ENCODE results near the gene RAB7A.

Gene RAB7A

DNA sequence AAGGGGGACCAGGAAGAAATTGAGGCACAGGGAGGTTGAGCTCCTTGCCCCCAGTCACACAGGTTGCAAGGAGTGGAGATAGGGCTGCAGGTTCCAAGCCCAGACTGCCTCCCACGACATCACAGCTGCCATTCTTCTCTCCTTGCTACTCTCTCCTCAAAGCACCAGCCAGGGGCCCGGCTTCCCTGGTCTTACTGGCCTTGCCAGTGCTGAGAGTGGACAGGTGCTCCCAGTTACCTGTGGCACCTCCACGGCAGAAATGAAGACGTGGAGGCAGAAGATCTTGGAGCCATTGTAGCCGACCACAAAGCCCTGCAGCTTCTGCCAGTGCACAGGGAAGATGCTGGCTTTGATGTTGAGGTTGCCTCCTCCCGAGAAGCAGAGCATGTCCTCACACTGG is 135.5 kb downstream of the RAB7A start:
- TF ChIP-seq SPI1 (IDR thresholded peaks at IDR 0.05; ENCODE audit: borderline replicate concordance, low read depth) = no peak
- TF ChIP-seq POLR2AphosphoS5 (IDR thresholded peaks at IDR 0.05; ENCODE audit: low read depth) = no peak
- TF ChIP-seq, protein P1, sequence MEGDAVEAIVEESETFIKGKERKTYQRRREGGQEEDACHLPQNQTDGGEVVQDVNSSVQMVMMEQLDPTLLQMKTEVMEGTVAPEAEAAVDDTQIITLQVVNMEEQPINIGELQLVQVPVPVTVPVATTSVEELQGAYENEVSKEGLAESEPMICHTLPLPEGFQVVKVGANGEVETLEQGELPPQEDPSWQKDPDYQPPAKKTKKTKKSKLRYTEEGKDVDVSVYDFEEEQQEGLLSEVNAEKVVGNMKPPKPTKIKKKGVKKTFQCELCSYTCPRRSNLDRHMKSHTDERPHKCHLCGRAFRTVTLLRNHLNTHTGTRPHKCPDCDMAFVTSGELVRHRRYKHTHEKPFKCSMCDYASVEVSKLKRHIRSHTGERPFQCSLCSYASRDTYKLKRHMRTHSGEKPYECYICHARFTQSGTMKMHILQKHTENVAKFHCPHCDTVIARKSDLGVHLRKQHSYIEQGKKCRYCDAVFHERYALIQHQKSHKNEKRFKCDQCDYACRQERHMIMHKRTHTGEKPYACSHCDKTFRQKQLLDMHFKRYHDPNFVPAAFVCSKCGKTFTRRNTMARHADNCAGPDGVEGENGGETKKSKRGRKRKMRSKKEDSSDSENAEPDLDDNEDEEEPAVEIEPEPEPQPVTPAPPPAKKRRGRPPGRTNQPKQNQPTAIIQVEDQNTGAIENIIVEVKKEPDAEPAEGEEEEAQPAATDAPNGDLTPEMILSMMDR (IDR thresholded peaks at IDR 0.05; ENCODE audit: insufficient read depth, low read length) = no peak
- TF ChIP-seq GABPA (IDR thresholded peaks at IDR 0.05; ENCODE audit: low read depth) = no peak
- TF ChIP-seq, protein P2, sequence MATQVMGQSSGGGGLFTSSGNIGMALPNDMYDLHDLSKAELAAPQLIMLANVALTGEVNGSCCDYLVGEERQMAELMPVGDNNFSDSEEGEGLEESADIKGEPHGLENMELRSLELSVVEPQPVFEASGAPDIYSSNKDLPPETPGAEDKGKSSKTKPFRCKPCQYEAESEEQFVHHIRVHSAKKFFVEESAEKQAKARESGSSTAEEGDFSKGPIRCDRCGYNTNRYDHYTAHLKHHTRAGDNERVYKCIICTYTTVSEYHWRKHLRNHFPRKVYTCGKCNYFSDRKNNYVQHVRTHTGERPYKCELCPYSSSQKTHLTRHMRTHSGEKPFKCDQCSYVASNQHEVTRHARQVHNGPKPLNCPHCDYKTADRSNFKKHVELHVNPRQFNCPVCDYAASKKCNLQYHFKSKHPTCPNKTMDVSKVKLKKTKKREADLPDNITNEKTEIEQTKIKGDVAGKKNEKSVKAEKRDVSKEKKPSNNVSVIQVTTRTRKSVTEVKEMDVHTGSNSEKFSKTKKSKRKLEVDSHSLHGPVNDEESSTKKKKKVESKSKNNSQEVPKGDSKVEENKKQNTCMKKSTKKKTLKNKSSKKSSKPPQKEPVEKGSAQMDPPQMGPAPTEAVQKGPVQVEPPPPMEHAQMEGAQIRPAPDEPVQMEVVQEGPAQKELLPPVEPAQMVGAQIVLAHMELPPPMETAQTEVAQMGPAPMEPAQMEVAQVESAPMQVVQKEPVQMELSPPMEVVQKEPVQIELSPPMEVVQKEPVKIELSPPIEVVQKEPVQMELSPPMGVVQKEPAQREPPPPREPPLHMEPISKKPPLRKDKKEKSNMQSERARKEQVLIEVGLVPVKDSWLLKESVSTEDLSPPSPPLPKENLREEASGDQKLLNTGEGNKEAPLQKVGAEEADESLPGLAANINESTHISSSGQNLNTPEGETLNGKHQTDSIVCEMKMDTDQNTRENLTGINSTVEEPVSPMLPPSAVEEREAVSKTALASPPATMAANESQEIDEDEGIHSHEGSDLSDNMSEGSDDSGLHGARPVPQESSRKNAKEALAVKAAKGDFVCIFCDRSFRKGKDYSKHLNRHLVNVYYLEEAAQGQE (IDR thresholded peaks at IDR 0.05; ENCODE audit: insufficient replicate concordance, low read depth) = no peak
- Histone ChIP-seq H3K27ac (replicated peaks) (no peak overlapping the region), H3K4me3 (replicated peaks; ENCODE audit: insufficient read depth, low read length) (no peak overlapping the region), H3K27me3 (ENCODE audit: insufficient read depth, poor library complexity, severe bottlenecking) (no peaks in the 10 kb centered on the region)
- no peak for DNase-seq (ENCODE audit: low read depth in 1 of 2, low spot score in 1 of 2)

DNA sequence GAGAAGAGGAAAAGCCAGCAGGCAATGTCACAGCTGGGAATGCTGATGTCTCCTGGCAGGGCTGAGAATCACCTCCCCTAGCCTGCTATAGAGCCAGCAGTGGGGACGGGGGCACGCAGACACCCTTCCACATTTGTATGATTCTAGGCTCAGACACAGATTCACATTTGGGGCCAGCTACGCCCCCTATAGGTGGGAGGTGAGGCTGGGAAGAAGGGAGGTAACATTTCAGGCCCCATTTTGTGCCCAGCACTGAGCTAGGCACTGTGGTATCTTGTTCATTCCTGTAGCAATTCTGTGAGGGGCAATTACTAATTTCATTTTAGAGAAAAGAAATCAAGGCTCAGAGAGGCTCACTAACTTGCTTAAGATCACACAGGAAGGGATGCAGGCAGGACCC is 137.6 kb downstream of the RAB7A start:
- no peak overlapping the region for H3K4me3 ChIP-seq (replicated peaks; ENCODE audit: insufficient read depth, low read length)
- TF ChIP-seq, protein P1 (IDR thresholded peaks at IDR 0.05; ENCODE audit: insufficient read depth, low read length) = no peak
- TF ChIP-seq, protein P2 (IDR thresholded peaks at IDR 0.05; ENCODE audit: insufficient replicate concordance, low read depth) = no peak
- no peak for TF ChIP-seq GABPA (IDR thresholded peaks at IDR 0.05; ENCODE audit: low read depth)
- no peak for TF ChIP-seq POLR2AphosphoS5 (IDR thresholded peaks at IDR 0.05; ENCODE audit: low read depth)
- TF ChIP-seq SPI1 (IDR thresholded peaks at IDR 0.05; ENCODE audit: borderline replicate concordance, low read depth) = no peak
- H3K27ac ChIP-seq (replicated peaks) = no peak overlapping the region
- no peak for DNase-seq (ENCODE audit: low read depth in 1 of 2, low spot score in 1 of 2)
- no peaks in the 10 kb centered on the region for H3K27me3 ChIP-seq (ENCODE audit: insufficient read depth, poor library complexity, severe bottlenecking)
